Panc1 (cell line): ENCODE data around the gene KASH5. TPM values are rescaled to one million over a fixed set of nuclear protein-coding genes. Genes with fewer than 3 reads are reported as not detected.

Experiments
- ATAC-seq: fragments of 200-7000 bp; cut with Tn5 transposase; 2 replicates; pipeline ENCODE4 v1.9.1; 2020; ENCODE audit warnings: mild to moderate bottlenecking, moderate library complexity
- BruUV-seq: library from RNA; stranded (reverse); fragments of 400-500 nt; replicated peaks from 2 replicates; lab custom pipeline; 2021; lab: Mats Ljungman, UMichigan
- CTCF ChIA-PET: fragments of 300-600 bp; sonication (Branson Sonifier 250); formaldehyde crosslinking; loops from one replicate; lab custom pipeline; 2022; ENCODE audit warnings: antibody characterized with exemption; lab: Charles Lee
- POLR2A ChIA-PET: fragments of 300-600 bp; sonication (Branson Sonifier 250); formaldehyde crosslinking; loops from one replicate; lab custom pipeline; 2022; ENCODE audit warnings: antibody characterized with exemption; lab: Charles Lee
- DNase-seq: peaks from one replicate; pipeline ENCODE4 v3.0.0-alpha.2; 2010; ENCODE audit warnings: low read depth, low spot score
- H3K27ac ChIP-seq: 2 replicates; pipeline ENCODE4 v1.5.1; 2011; ENCODE audit warnings: mild to moderate bottlenecking, low read length, inconsistent platforms
- H3K27me3 ChIP-seq: fragments of 200-500 bp; sonication (Bioruptor generic); 2 replicates; pipeline ENCODE4 v1.6.0; 2014; ENCODE audit warnings: low read length, inconsistent platforms; ENCODE audit not compliant: control insufficient read depth, insufficient read depth
- H3K36me3 ChIP-seq: fragments of 200-500 bp; sonication (Bioruptor generic); 2 replicates; pipeline ENCODE4 v1.5.1; 2014; ENCODE audit warnings: inconsistent platforms, mild to moderate bottlenecking, low read length, moderate library complexity; ENCODE audit not compliant: control insufficient read depth, insufficient read depth
- H3K4me1 ChIP-seq: 2 replicates; pipeline ENCODE4 v1.5.1; 2011; ENCODE audit warnings: inconsistent platforms, mild to moderate bottlenecking, low read length, moderate library complexity; ENCODE audit not compliant: control insufficient read depth, insufficient read depth
- H3K4me3 ChIP-seq, 2 experiments: 2 replicates each; pipeline ENCODE4 v1.5.1; 2011 to 2012; ENCODE audit warnings: low read depth in 2 of 2, low read length in 2 of 2, mild to moderate bottlenecking in 2 of 2, inconsistent platforms in 1 of 2, moderate library complexity in 1 of 2
- H3K9me3 ChIP-seq: fragments of 200-500 bp; sonication (Bioruptor generic); 2 replicates; pipeline ENCODE4 v1.5.1; 2014; ENCODE audit warnings: low read depth, mild to moderate bottlenecking, inconsistent platforms, low read length, moderate library complexity; ENCODE audit not compliant: control insufficient read depth, insufficient read depth
- CTCF ChIP-seq: fragments of 450-650 bp; IDR thresholded peaks from 2 replicates; pipeline ENCODE4 v1.5.1; 2017; ENCODE audit warnings: mild to moderate bottlenecking
- POLR2AphosphoS5 ChIP-seq: IDR thresholded peaks from 2 replicates; pipeline ENCODE4 v1.6.1; 2012; ENCODE audit warnings: mild to moderate bottlenecking, low read depth, low read length, moderate library complexity
- REST ChIP-seq, 2 experiments: IDR thresholded peaks; 2 replicates each; pipeline ENCODE4 v1.6.1; 2011 to 2012; ENCODE audit warnings: low read depth in 2 of 2, control low read depth in 1 of 2, low read length in 1 of 2, mild to moderate bottlenecking in 1 of 2, moderate library complexity in 1 of 2; ENCODE audit not compliant: insufficient read depth in 1 of 2
- SIN3A ChIP-seq: IDR thresholded peaks from 2 replicates; pipeline ENCODE4 v1.6.1; 2012; ENCODE audit warnings: low read depth, mild to moderate bottlenecking, low read length, moderate library complexity, borderline replicate concordance; ENCODE audit not compliant: insufficient read depth
- TCF7L2 ChIP-seq: IDR thresholded peaks from 2 replicates; pipeline ENCODE4 v1.6.1; 2011; ENCODE audit warnings: mild to moderate bottlenecking, low read depth, low read length, inconsistent platforms
- in situ Hi-C: cut with HindIII; loops from 2 replicates; pipeline ENCODE4 v1.10.0; 2016; ENCODE audit warnings: low sequenced_read_pairs, low pct_unique_long_range_greater_than_20kb
- intact Hi-C: fragments of 100-400 bp; cut with micrococcal nuclease; formaldehyde crosslinking; loops from one replicate; pipeline ENCODE4 v1.10.0; 2022; ENCODE audit not compliant: unreplicated experiment
- total RNA-seq: library from RNA; stranded (reverse); gene quantifications from one replicate; pipeline ENCODE4 v1.2.1, GENCODE V29; 2021; ENCODE audit not compliant: unreplicated experiment

The KASH5 gene
- total RNA-seq, 1 experiment from 2014 or later, result not detected

GRCh38 chr19:49421878-49422202, 33.8 kb downstream of the KASH5 start:
- H3K27me3 ChIP-seq, result peaks cover 10% of the 10 kb centered on the region
- H3K27ac ChIP-seq, result no peak overlapping the region
- DNase-seq (no peak), ATAC-seq (no peak)
- CTCF ChIA-PET, result no interaction called here
- POLR2A ChIA-PET, result interaction anchor here (0.6 kb wide), 1 partner anchor 345 kb away, joined by 3 read pairs; the partner anchor contains the start of gene AP2A1
- H3K9me3 ChIP-seq, result no peaks in the 10 kb centered on the region
- no TSS peak for BruUV-seq
- H3K4me3 ChIP-seq, result no peak overlapping the region
- intact Hi-C loops, result no loop called here
- H3K36me3 ChIP-seq, result no peaks in the 10 kb centered on the region
- H3K4me1 ChIP-seq, result peaks cover 3% of the 10 kb centered on the region; the same call in 1 of the 2 replicates
- in situ Hi-C loops, result no loop called here
- no peak for TF ChIP-seq TCF7L2
- no peak for TF ChIP-seq CTCF
- TF ChIP-seq SIN3A, result no peak
- no peak for TF ChIP-seq POLR2AphosphoS5

- Histone ChIP-seq H3K4me1 (peaks cover 3% of the 10 kb centered on the region; the same call in 1 of the 2 replicates), H3K27me3 (peaks cover 10% of the 10 kb centered on the region), H3K4me3 (peak overlapping the region; percentile 20 to 35), H3K9me3 (no peaks in the 10 kb centered on the region), H3K36me3 (no peaks in the 10 kb centered on the region), H3K27ac (no peak overlapping the region)
- intact Hi-C loops (no loop called here), in situ Hi-C loops (no loop called here)
- no TSS peak for BruUV-seq
- ChIA-PET POLR2A (no interaction called here), CTCF (no interaction called here)
- ATAC-seq (peak; percentile 64), DNase-seq (no peak)
- TF ChIP-seq CTCF, result peak; percentile 77
- TF ChIP-seq SIN3A, result no peak
These were observed 34.5 kb downstream of the KASH5 start for GRCh38 chr19:49422407-49423070.

GRCh38 chr19:49423071-49423984, 35.3 kb downstream of the KASH5 start, which contains the start of gene PTH2:
TSS of gene PTH2 (minus strand) at chr19:49423441. CDS start at chr19:49423339, 102 bp downstream.
- DNase-seq (no peak), ATAC-seq (no peak)
- Histone ChIP-seq H3K4me3 (peak within 1 kb of the TSS; percentile 20 to 35), H3K36me3 (no peaks in the 10 kb centered on the region), H3K27me3 (peaks cover 10% of the 10 kb centered on the region), H3K27ac (no peak within 1 kb of the TSS), H3K4me1 (peaks cover 3% of the 10 kb centered on the region; the same call in 1 of the 2 replicates), H3K9me3 (no peaks in the 10 kb centered on the region)
- POLR2A ChIA-PET, result no interaction called here
- in situ Hi-C loops, result no loop called here
- intact Hi-C loops, result no loop called here
- BruUV-seq, result no TSS peak
- no peak for TF ChIP-seq SIN3A
- no peak for TF ChIP-seq CTCF
- TF ChIP-seq TCF7L2, result no peak
- TF ChIP-seq REST (IDR thresholded peaks at IDR 0.05; ENCODE audit: insufficient read depth in 1 of 2, low read depth in 2 of 2, low read length in 1 of 2), result no peak
- no peak for TF ChIP-seq POLR2AphosphoS5
- CTCF ChIA-PET, result no interaction called here
